Muscle of back (tissue), 11 donors: Measurements from ENCODE around the gene PLXNB1. TPM values are rescaled to one million over a fixed set of nuclear protein-coding genes. Genes with fewer than 3 reads are reported as not detected.
A peak's percentile ranks its signal among the peaks of the same experiment; 100 is the strongest.

Experiments
- DNase-seq, 3 donors: peaks; one replicate each; pipeline versions ENCODE4 v3.0.0 to v3.0.0-alpha.2; 2013
- polyA plus RNA-seq, 10 donors: library from polyadenylated mRNA; unstranded; fragments of 120-200 nt; gene quantifications; one replicate each; pipeline ENCODE4 v1.2.1, GENCODE V29; 2013; ENCODE audit not compliant: insufficient read length in 10 of 10

PLXNB1 gene
- polyA plus RNA-seq, 10 donors, result 11.4 to 33.0 (median 20.0) TPM

GRCh38 chr3:48418140-48418539 lies 11.7 kb downstream of the PLXNB1 start:
- DNase-seq, result no peak

GRCh38 chr3:48417529-48418108 lies 12.3 kb downstream of the PLXNB1 start:
- no peak for DNase-seq

GRCh38 chr3:48416546-48416945 lies 13.3 kb downstream of the PLXNB1 start:
- no peak for DNase-seq

- no peak for DNase-seq
Observed at GRCh38 chr3:48416091-48416505, 13.8 kb downstream of the PLXNB1 start.

GRCh38 chr3:48415251-48415953 lies 14.5 kb downstream of the PLXNB1 start:
- DNase-seq, result no peak

GRCh38 chr3:48414376-48415250 lies 15.3 kb downstream of the PLXNB1 start:
- no peak for DNase-seq

- no peak for DNase-seq
Observed at GRCh38 chr3:48413611-48414010, 16.3 kb downstream of the PLXNB1 start.

- no peak for DNase-seq
Observed at GRCh38 chr3:48413086-48413485, 16.8 kb downstream of the PLXNB1 start.

GRCh38 chr3:48412375-48413001 lies 17.4 kb downstream of the PLXNB1 start:
- no peak for DNase-seq

- no peak for DNase-seq
Observed at GRCh38 chr3:48411606-48412374, 18.1 kb downstream of the PLXNB1 start.

- no peak for DNase-seq
Observed at GRCh38 chr3:48411041-48411588, 18.8 kb downstream of the PLXNB1 start.

- DNase-seq, result no peak
Observed at GRCh38 chr3:48410205-48411040, 19.5 kb downstream of the PLXNB1 start.

GRCh38 chr3:48409291-48410201 lies 20.3 kb downstream of the PLXNB1 start:
- no peak for DNase-seq

GRCh38 chr3:48408823-48409281 lies 21.0 kb downstream of the PLXNB1 start:
- peak in 1 of 3 donors; percentile 1 for DNase-seq

GRCh38 chr3:48407542-48408099 lies 22.3 kb downstream of the PLXNB1 start:
- DNase-seq, result peak in 1 of 3 donors; percentile 0

- peak in 1 of 3 donors; percentile 1 for DNase-seq
Observed at GRCh38 chr3:48406443-48407431, 23.1 kb downstream of the PLXNB1 start.

GRCh38 chr3:48405971-48406370 lies 23.9 kb downstream of the PLXNB1 start:
- no peak for DNase-seq
